GM21447 (cell line): ENCODE results near the gene XXYLT1.
A peak's percentile ranks its signal among the peaks of the same experiment; 100 is the strongest.
"Not testable (repeated sequence)": the region's sequence is repeated elsewhere in the genome, so short reads cannot be mapped to it uniquely, and the experiment has no call there.

Experiments
- ATAC-seq: cut with Tn5 transposase; IDR thresholded peaks from one replicate; pipeline ENCODE4 v1.9.1; 2021; ENCODE audit not compliant: unreplicated experiment

XXYLT1 gene

GRCh38 chr3:195270817-195271409 lies at the start of gene XXYLT1:
Gene XXYLT1, minus strand, starts transcription at chr3:195271159. Its CDS starts 101 bp downstream, at chr3:195271058.
- peak; percentile 82 for ATAC-seq

- no peak for ATAC-seq
Observed at GRCh38 chr3:195319060-195319459, 48.1 kb upstream of the XXYLT1 start.

GRCh38 chr3:195312714-195313113 lies 41.8 kb upstream of the XXYLT1 start:
- no peak for ATAC-seq

GRCh38 chr3:195307711-195308110 lies 36.8 kb upstream of the XXYLT1 start:
- ATAC-seq: no peak

GRCh38 chr3:195306369-195306768 lies 35.4 kb upstream of the XXYLT1 start:
- ATAC-seq: no peak

GRCh38 chr3:195302431-195302830 lies 31.5 kb upstream of the XXYLT1 start:
- ATAC-seq: no peak

- ATAC-seq: no peak
Observed at GRCh38 chr3:195297446-195297845, 26.5 kb upstream of the XXYLT1 start.

- no peak for ATAC-seq
Observed at GRCh38 chr3:195296662-195297061, 25.7 kb upstream of the XXYLT1 start.

GRCh38 chr3:195291121-195291520 lies 20.2 kb upstream of the XXYLT1 start:
- no peak for ATAC-seq

- ATAC-seq: not testable (repeated sequence)
Observed at GRCh38 chr3:195290643-195291042, 19.7 kb upstream of the XXYLT1 start.

- no peak for ATAC-seq
Observed at GRCh38 chr3:195286115-195286872, 15.3 kb upstream of the XXYLT1 start.

GRCh38 chr3:195285372-195285771 lies 14.4 kb upstream of the XXYLT1 start:
- ATAC-seq: no peak

GRCh38 chr3:195284842-195285241 lies 13.9 kb upstream of the XXYLT1 start:
- ATAC-seq: no peak

- no peak for ATAC-seq
Observed at GRCh38 chr3:195282961-195283360, 12.0 kb upstream of the XXYLT1 start.

GRCh38 chr3:195274259-195274966 lies 3.5 kb upstream of the XXYLT1 start:
- ATAC-seq: no peak

GRCh38 chr3:195271410-195272243 lies 668 bp upstream of the XXYLT1 start:
- ATAC-seq: peak; percentile 65

GRCh38 chr3:195270079-195270816 lies 711 bp downstream of the XXYLT1 start:
- peak; percentile 24 for ATAC-seq

GRCh38 chr3:195269375-195270078 lies 1.4 kb downstream of the XXYLT1 start:
- ATAC-seq: no peak

- ATAC-seq: no peak
Observed at GRCh38 chr3:195268576-195269309, 2.2 kb downstream of the XXYLT1 start.
